Panc1 (cell line): ENCODE measurements around the gene CPNE6.

Source experiments
- POLR2AphosphoS5 ChIP-seq: IDR thresholded peaks from 2 replicates; pipeline ENCODE4 v1.6.1; 2012; ENCODE audit warnings: mild to moderate bottlenecking, low read depth, low read length, moderate library complexity
- SIN3A ChIP-seq: IDR thresholded peaks from 2 replicates; pipeline ENCODE4 v1.6.1; 2012; ENCODE audit warnings: low read depth, mild to moderate bottlenecking, low read length, moderate library complexity, borderline replicate concordance; ENCODE audit not compliant: insufficient read depth
- TCF7L2 ChIP-seq: IDR thresholded peaks from 2 replicates; pipeline ENCODE4 v1.6.1; 2011; ENCODE audit warnings: mild to moderate bottlenecking, low read depth, low read length, inconsistent platforms
- TF ChIP-seq, protein P1 (sequence below), 2 experiments: IDR thresholded peaks; 2 replicates each; pipeline ENCODE4 v1.6.1; 2011 to 2012; ENCODE audit warnings: low read depth in 2 of 2, control low read depth in 1 of 2, low read length in 1 of 2, mild to moderate bottlenecking in 1 of 2, moderate library complexity in 1 of 2; ENCODE audit not compliant: insufficient read depth in 1 of 2
- TF ChIP-seq, protein P2 (sequence below): fragments of 450-650 bp; IDR thresholded peaks from 2 replicates; pipeline ENCODE4 v1.5.1; 2017; ENCODE audit warnings: mild to moderate bottlenecking

DNA sequence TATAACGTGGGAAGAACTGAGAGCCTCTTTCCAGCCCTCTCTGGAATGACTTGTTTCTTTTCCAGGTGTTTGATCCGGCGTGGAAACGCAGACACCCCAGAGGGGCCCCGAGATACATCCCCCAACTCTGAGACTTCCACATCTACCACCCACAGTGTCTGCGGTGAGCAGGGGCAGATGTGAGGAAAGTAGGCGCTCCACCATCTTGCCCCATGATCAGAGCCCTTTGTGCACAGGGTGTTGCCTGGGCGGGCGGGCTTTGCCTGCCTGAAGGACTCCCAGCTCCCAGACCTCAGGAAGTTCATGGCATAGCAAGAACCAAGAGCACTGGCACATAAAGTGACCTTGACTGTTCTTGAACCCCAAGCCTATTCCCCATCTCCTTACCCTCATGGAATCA, 16.7 kb upstream of the CPNE6 start:
- TF ChIP-seq, protein P1, sequence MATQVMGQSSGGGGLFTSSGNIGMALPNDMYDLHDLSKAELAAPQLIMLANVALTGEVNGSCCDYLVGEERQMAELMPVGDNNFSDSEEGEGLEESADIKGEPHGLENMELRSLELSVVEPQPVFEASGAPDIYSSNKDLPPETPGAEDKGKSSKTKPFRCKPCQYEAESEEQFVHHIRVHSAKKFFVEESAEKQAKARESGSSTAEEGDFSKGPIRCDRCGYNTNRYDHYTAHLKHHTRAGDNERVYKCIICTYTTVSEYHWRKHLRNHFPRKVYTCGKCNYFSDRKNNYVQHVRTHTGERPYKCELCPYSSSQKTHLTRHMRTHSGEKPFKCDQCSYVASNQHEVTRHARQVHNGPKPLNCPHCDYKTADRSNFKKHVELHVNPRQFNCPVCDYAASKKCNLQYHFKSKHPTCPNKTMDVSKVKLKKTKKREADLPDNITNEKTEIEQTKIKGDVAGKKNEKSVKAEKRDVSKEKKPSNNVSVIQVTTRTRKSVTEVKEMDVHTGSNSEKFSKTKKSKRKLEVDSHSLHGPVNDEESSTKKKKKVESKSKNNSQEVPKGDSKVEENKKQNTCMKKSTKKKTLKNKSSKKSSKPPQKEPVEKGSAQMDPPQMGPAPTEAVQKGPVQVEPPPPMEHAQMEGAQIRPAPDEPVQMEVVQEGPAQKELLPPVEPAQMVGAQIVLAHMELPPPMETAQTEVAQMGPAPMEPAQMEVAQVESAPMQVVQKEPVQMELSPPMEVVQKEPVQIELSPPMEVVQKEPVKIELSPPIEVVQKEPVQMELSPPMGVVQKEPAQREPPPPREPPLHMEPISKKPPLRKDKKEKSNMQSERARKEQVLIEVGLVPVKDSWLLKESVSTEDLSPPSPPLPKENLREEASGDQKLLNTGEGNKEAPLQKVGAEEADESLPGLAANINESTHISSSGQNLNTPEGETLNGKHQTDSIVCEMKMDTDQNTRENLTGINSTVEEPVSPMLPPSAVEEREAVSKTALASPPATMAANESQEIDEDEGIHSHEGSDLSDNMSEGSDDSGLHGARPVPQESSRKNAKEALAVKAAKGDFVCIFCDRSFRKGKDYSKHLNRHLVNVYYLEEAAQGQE (IDR thresholded peaks at IDR 0.05; ENCODE audit: insufficient read depth in 1 of 2, low read depth in 2 of 2, low read length in 1 of 2), result no peak
- TF ChIP-seq, protein P2, sequence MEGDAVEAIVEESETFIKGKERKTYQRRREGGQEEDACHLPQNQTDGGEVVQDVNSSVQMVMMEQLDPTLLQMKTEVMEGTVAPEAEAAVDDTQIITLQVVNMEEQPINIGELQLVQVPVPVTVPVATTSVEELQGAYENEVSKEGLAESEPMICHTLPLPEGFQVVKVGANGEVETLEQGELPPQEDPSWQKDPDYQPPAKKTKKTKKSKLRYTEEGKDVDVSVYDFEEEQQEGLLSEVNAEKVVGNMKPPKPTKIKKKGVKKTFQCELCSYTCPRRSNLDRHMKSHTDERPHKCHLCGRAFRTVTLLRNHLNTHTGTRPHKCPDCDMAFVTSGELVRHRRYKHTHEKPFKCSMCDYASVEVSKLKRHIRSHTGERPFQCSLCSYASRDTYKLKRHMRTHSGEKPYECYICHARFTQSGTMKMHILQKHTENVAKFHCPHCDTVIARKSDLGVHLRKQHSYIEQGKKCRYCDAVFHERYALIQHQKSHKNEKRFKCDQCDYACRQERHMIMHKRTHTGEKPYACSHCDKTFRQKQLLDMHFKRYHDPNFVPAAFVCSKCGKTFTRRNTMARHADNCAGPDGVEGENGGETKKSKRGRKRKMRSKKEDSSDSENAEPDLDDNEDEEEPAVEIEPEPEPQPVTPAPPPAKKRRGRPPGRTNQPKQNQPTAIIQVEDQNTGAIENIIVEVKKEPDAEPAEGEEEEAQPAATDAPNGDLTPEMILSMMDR, result no peak
- no peak for TF ChIP-seq TCF7L2
- no peak for TF ChIP-seq SIN3A
- TF ChIP-seq POLR2AphosphoS5, result no peak
